Measurements from ENCODE around the gene DENND2C.

Gene DENND2C, protein sequence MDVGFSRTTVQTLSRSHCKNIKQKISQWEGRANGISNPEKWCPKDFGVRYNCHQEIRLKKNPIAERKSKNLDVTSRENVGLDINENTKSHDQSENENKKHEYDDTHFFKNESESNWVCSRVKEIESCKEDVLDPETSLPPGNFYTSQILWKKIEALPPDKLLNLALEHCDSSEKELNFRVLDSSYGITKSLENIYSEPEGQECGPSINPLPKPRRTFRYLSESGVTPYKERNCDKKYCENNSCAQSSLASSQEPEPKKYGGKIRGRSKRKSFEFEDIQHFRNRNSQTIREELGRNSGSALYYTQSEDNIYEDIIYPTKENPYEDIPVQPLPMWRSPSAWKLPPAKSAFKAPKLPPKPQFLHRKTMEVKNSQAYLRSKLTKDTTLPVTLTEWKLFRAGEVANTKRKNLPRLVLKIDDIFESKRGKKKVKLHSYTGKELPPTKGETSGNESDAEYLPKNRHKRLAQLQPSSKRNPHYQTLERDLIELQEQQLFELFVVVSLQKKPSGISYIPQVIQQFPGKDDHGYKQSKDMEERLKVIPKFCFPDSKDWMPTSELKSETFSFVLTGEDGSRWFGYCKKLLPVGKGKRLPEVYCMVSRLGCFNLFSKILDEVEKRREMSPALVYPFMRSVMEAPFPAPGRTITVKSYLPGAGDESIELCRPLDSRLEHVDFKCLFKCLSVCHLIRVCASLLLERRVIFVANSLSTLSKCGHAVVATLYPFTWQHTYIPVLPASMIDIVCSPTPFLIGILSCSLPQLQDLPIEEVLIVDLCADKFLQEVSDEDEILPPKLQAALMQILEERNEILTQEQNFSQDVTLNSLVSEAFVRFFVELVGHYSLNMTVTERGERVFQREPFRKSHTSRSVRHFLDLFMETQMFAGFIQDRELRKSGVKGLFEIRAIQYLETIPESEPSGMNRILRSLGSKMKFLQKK

DNA sequence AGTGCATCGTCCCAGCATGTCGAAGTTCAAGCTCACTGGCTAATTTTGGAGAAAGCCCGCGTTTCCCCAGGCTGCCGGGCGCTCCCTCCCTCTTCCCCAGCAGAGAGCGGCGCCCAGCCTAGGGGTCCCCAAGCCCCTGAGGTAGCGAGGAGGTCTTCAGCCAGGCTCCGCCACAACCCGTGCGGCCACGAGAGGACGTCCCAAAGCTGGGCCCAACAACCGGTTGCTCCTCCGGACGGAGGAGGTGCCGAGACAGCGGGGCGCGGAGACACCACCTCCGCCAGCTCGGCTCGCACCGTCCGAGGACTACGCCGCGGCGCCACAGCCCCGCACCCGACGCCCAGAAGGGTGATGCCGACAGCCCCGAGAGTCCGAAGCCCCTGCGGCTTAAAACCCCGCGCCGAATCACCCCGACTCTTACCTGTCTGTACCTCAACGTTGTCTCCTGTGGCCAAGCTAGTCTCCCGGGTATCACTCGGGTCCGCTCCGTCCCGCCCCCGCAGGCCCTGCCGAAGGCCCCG lies at the start of gene DENND2C:
Gene DENND2C, minus strand, starts transcription at position 488 of the 521 bp plus-strand sequence. CDS start 44,065 bp downstream, outside the sequence.
- no peak for DNase-seq

DNA sequence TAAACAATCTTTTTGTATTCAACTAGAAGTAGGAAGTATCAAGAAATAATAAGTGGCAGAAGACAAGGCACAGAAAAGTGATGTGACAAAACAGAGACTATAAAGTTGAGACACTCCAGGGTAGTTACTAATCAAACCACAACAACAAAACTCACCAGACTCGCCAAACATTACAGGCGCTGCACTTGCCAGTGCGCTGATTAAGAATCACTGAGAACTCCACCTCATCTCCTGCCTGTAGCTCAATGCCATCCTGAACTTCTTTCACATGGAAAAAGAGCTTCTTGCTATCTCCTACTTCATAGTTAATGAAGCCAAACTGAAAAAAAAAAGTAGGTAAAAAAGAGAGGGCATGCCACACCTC lies 49.6 kb upstream of the DENND2C start:
- DNase-seq, result no peak

DNA sequence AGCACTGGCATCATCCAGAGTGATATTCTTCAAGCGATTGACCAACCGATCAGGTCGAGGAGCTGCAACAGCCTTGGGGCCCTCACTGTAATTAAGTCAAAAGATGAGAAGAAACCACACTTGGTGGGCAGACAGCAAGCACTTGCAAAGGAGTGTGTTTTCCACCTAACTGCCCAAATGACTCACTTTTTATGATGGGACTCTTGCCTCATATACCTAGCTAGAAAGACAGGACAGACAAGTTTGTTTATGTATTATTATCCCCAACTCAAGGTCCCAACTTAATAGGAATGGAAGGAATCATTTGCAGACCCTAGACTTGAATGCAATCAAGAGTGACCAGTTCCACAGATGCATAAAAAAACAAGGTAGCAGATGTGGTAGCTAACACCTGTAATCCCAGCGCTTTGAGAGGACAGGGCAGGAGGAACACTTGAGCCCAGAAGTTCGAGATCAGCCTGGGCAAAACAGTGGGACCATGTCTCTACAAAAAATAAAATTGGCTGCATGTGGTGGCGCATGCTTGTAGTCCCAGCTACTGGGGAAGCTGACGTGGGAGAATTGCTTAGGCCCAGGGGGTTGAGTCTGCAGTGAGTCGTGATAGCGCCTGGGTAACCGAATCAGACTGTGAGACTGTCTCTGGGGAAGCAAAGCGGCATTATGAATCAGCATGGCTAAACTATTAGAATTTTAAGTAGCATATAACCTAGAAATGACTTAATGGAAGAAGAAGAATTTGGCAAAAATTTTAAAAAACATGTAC lies 49.0 kb upstream of the DENND2C start:
- peak; percentile 43 for DNase-seq

DNA sequence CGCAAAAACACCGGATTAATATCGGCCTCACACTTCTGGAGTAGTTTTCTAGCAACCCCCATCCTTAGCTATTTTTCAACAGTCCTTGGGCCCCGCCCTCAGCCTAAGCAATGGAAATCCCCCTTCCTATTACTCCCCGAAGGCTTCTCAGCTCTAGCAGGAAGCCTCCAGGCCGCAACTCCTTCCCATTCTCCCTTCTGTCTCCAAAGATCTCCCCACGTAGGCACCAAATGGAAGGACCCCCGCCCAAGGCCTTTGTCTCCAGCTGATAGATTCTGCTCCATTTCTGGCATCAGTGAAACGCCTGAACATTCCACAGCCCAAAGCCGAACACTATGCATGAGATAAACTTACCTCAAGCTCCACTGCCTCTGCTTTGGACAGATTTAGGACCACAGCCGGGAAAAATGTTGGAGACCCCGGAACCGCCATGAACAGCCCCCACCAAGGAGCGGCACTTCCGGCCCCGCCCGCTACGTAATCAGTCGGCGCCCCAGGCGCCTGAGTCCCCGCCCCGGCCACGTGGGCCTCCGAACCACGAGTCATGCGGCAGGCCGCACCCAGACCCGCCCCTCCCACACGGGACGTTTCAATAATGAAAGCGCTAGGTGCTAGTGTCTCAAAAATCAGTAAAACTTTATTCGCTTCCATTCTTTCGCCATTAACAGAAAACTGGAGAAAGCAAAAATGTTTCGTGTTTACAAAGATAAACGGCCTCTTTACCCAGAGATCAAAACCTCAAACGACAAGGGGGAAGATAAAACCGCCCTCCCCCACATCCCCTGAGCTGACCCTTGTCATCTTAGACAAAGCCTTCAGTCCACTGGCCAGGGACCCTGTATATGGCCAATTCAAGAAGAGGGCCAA lies 46.7 kb upstream of the DENND2C start, which contains the start of gene NRAS:
Gene NRAS, minus strand, starts transcription at position 468 of the 867 bp plus-strand sequence. CDS start 611 bp downstream, outside the sequence.
- DNase-seq, result peak; percentile 97

DNA sequence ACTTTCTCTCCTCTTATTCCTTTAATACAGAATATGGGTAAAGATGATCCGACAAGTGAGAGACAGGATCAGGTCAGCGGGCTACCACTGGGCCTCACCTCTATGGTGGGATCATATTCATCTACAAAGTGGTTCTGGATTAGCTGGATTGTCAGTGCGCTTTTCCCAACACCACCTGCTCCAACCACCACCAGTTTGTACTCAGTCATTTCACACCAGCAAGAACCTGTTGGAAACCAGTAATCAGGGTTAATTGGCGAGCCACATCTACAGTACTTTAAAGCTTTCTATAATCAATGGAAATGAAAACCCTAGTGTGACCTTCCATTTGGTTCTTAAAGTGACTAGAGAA lies 46.1 kb upstream of the DENND2C start:
- no peak for DNase-seq

DNA sequence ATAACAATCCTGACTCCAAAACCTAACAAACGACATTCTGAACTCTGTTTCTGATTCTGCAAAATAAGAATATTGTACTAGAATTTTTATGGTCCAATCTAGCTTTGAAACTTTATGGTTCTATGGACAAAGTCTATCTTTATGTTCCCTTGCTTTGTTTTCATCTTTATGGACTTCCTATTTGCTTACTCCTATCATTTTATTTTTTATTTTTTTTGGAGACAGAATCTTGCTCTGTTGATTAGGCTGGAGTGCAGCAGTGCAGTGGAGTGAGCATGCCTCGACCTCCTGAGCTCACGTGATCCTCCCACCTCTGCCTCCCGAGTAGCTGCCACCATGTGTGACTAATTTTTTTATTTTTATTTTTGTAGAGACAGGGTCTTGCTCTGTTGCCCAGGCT lies 43.1 kb upstream of the DENND2C start:
- DNase-seq, result no peak

DNA sequence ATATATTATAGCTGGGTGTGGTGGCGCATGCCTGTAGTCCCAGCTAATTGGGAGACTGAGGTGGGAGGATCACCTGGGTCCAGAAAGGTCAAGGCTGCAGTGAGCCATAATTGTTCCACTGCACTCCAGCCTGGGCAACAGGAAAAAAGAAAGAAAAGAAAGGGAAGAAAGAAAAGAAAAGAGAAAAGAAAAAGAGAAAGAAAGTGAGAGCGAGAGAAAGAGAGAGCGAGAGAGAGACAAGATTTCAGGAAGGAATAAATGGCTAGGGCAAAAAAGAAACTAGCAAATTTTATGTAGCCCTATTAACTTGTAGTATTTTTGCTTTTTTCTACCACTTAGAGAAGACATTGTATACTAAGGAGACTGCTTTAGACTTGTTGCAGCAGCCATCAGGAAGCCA lies 40.5 kb upstream of the DENND2C start:
- no peak for DNase-seq

DNA sequence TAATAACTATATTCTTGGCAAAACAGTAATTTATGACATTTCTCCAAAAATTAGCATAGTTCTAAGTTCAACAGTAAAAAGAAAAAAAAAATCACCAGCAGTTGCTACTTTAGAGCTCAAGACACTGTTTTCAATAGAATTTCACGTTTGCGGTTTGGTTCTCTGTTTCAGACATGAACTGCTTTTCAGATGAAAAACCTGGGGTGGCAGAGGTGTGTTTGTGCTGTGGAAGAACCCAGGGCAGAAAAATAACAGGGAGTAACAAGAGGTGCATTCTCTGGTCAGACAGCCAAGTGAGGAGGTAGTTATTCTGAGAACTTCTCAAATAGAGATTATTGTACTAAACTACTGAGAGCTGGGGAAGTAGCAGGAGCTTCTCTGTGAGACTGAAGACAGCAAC lies 37.8 kb upstream of the DENND2C start:
- DNase-seq, result no peak

DNA sequence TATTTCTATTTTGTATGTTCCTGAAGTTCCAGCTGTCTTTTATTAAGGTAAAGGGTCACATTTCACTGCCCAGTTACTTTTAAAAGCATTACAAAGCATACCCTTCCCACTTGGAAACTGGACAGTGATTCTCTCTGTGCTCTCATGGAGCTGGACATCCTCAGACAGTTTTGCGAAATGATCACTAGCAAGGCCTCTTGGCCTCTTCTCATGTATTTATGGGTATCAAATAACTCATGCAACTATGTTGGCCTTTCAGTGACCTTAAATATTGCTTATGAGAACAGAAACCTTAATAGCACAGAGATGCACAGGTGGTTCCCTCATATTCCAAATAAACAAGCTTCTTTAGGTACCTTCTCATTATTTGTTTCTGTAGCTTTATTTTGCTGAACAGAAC lies 33.4 kb upstream of the DENND2C start:
- DNase-seq, result no peak

DNA sequence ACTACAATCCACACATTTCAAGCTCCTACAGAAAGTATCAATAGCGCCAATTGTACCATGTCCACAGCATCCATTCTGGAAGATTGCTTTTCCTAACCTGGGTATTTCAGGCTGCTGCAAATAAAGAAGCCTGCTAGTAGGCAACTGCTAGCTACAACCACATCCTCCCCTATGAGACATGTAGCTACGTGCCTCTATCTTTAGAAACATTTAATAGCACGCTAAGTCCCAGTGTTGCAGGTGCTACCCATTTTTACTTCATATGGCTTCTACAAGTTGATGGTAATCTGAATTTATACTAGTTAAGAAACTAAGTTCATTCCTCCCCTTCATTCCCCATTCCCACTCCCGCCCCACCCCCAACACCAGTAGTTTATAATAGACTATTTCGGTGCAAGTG lies 32.9 kb upstream of the DENND2C start:
- DNase-seq, result no peak

DNA sequence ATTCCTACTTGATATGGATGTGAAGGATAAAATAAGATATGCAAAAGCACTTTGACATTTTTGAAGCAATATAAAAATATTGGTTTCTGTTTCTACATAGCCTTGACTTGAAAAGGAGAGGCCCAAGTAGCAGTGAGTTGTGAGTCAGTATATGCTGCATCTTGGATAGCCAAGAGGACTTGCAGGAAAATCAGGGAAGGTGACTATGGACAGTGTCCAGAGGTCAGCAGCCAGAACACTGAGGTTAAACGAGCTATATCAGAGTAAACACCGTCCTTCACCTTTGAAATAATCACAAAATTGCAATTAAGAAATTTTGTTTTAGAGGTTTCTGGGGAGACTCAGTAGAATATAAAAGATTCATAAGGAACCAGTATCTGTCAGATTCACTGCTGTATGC lies 32.1 kb upstream of the DENND2C start:
- no peak for DNase-seq

DNA sequence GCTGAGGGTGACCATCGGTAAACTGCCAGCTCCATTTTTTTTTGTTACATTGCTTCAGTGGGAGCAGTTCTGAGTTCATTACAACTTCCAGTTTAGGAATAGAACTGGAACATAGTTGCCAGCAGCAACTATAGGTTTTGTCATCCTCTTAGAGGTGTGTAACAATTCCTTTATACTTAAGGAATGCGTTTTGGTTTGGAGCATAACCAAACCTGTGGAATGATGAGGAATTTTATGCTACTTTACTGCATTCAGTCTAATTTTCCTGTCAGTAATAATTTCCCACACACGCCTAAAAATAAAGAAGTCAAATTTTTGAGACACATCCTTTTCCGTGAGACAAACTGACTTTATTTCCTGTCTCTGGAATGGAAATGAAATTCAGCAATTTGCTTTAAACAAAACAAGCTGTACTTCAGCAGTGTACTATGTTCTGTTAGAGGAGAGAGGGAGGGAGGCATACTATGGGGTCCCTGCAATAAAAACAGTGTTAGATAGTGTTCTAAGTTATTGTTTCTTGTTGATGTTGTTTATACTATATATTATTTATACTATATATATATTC lies 30.3 kb upstream of the DENND2C start:
- no peak for DNase-seq

DNA sequence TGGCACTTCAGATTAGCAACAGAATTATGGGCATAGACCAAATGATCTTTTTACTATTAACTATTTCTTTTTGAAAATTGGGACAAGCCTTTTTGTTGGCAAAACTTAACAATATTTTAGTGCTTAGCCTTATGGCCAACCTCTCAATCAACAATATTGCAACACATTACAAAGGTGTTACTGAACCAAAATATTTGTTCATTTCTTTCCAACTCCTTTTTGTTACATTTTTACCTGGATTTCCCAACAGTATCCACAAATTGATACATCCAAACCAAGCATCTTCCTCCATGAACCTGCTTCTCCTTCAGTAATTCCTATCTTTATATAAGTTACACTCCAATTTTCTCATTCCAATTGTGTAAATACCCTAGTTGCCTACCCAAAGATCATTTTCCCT lies 27.0 kb upstream of the DENND2C start:
- DNase-seq, result no peak

DNA sequence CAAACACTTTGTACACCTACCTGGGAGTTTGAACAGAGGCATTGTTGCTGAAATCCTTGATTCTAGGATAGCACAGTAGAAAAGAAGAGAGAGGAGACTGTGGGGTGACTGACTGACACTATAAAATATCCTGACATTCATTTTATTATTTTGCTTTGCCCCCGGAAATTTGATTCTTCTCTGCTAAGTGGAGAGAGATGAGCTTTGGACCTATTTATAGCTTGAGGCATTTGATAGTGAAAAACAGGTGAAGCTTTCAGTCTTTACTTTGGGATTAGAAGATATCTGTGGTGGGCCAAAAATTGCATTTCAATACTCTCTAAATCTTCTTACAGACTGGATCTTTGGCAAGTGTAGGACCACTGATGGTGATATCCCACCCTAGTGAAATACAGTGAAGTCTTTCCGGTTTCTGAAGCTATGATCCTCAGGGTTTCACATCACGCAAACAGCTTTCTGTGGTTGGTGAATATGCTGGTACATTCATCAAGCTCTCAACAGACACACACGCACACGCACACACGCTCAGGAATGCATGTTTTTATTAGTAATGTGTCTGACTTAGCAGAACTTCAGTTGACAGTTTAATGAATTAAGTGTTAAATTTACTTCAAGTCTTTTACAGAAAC lies 25.7 kb upstream of the DENND2C start, which contains the start of gene AMPD1:
Gene AMPD1, minus strand, starts transcription at position 117 of the 629 bp plus-strand sequence. Its CDS starts 75 bp downstream, at position 42.
- no peak for DNase-seq

DNA sequence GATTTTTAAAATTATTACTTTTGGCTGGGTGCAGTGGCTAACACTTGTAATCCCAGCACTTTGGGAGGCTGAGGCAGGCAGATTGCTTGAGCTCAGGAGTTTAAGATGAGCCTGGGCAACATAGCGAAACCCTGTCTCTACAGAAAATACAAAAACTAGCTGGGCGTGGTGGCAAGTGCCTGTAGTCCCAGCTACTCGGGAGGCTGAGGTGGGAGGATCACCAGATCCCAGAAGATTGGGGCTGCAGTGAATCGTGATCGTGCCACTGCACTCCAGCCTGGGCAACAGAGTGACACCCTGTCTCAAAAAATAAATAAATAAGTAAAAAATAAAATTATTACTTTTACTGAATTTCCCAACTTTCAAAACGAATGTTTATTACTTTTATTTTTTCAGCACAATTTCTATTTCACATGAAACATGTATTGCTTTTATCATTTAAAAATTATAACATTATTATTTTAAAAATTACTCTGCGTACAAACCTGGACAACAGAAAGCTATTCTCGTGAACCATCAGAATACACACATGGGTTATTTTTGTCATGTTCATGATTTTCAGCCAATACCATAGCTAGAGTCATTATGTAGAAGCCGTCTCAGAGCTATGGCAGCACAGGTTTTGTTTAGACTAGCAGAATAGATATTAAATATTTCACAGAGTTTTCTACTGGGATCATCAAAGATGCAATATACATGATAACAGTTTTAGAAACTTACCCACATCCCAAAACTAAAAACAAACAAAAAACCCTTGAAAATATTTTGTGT lies 24.9 kb upstream of the DENND2C start:
- DNase-seq, result no peak

DNA sequence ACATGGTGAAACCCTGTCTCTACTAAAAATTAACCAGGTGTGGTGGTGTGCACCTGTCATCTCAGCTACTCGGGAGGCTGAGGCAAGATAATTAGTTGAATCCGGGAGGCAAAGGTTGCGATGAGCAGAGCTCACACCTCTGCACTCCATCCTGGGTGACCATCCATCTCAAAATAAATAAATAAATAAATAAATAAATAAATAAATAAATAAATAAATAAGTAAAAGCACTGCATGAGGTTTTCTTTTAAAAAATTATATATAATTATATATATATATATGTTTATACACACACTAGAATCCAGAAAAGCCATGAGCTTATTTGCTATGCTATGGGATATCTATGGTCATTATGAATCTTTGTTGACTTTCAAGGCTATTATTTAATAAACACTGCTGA lies 23.1 kb upstream of the DENND2C start:
- DNase-seq, result no peak

DNA sequence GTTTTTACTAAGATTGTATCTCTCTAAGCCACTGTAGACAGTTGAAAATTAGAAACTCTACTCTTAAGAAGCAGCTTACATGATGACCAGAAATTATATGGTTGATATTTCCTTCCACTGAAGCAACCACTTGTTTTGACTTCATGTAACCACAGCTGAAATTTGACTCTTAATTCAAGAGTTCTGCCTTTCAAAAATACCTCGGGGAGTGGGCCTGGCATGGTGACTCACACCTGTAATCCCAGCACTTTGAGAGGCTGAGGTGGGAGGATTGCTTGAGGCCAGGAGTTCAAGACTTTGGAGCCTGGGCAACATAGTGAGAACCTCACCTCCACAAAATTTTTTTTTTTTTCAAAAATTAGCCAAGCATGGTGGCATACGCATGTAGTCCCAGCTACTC lies 21.2 kb upstream of the DENND2C start:
- DNase-seq, result no peak

DNA sequence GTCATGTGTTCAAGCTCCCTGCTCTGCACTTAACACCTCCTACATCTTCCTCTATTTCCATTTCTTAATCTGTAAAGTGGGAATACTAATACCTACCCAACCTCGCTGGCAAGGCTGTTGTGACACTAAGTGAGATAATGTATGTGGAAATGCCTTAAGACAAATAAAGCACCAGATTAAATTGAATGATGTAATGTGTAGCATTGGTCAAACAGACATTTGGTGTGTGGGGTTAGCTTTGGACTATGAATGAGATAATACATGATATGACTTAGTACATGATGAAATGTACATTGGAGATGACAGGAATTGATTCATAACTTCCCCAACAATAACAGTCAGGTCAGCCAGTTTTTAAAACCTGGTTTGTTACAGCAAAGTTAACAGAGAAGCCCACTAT lies 20.3 kb upstream of the DENND2C start:
- DNase-seq, result no peak

DNA sequence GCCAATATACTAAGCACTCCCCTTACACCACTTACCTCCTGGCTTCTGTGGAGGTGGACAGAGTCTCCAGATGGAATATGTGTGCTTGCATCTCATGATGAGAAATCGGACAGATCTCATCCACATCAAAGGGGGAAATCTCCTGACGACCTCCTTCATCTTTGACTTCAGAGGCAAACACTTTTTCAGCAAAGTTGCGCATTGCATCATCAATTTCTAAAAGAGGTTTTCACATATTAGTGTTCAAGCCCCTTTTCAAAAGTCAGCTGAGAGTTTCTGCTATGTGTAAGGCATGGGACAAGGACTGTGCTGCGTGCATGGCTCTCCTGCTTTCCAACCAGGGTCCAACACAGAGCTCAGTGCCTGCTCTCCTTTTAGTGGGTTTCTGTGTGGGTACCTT lies 18.7 kb upstream of the DENND2C start:
- no peak for DNase-seq

DNA sequence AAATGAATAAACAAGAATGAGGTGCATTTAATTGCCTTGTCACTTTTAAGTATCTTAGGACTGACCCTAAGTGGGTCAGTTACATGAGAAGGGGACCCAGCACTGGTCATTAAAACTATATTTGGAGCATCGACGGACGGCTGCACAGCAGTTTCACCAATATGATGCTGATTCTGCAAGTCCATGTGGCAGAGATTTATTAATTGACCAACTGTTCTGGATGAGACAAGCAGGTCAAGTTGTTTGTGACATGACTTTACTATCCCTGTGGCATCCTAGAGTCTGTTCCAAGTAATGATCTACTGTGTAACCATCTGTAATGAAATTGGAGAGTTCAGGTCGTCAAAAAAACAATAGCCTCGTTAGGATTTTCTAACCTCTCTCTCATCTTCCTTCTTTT lies 16.0 kb upstream of the DENND2C start:
- no peak for DNase-seq
